ENCODE measurements around the gene GPATCH2.
"Not testable (repeated sequence)": the region's sequence is repeated elsewhere in the genome, so short reads cannot be mapped to it uniquely, and the experiment has no call there.

GPATCH2 gene

DNA sequence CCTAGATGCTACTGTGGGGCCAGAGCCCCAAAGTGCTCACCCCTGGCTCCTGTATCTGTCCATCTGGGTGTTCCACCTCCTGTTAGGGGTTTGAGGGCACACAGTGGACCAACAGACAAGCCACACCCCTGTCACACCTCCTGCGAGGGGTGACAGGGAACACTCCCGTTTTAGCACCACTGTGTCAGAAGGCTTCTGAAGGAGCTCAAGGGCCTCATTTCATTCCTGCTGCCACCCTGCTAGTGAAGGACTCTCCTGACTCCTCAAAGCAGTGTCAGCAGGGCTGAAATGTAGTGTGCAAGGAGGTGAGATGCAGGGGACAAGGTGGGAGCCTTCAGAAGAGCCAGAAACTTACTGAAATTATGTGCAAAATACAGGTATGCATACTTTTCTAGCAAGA, 174.6 kb downstream of the GPATCH2 start:
- in situ Hi-C loops (cut with MboI; ENCODE audit: low sequenced_read_pairs) = no loop called here

DNA sequence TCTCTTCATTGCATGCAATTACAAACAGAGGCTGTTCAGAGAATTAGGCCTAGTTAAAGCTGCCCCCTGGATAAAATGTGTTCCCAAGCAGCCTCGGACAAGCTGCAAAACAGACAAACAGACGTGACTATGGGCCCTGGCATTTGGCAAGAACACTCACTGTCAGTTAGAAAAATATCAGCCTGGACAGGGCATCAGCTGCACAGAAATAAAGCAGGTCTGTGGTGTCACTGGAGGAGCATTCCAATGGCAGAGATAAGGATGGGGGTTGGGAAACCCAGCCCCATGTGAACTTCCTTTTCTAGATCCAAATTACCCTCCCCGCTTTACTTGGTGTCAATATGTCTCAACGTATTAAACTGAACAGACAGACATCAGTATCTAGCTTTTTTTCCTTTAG, 177.1 kb downstream of the GPATCH2 start:
- in situ Hi-C loops (cut with MboI; ENCODE audit: low sequenced_read_pairs) = no loop called here

DNA sequence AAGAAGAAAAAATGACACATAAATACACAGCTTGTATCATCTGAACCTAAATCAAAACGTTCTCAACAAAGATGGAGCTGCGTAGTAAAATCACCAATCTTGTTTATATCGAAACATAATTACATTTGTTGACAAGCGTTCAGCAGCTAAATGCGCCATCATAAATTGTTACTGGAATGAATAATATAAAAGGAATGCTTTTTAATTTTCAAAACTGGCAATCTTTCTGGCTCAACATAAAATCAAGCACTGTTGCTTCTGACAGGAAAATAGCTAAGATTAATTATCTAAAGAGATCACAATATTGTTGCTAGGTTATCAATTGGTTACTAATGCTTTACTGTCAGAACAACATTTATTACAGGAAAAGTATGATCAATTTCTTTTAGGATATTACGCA, 181.5 kb downstream of the GPATCH2 start:
- in situ Hi-C loops (cut with MboI; ENCODE audit: low sequenced_read_pairs) = no loop called here

DNA sequence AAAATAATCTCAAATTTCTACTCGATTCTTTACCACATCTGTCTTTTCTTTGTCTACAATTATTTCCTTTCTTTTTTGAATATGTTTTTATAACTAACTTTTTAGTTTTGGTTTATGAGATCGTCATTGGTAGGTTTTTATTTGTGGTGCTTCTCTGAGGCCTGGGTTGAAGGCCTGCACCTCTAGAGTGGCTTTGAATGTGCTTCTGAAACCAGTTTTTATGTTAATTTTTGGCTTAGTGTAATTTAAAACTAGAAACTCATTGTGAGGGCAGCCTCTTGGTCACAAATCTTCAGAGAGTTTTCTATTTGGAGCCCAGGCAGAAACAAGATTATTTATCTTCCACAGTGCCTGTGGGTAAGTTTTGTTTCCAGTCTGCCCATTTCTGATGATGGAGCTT, 187.0 kb downstream of the GPATCH2 start:
- in situ Hi-C loops (cut with MboI; ENCODE audit: low sequenced_read_pairs) = no loop called here

DNA sequence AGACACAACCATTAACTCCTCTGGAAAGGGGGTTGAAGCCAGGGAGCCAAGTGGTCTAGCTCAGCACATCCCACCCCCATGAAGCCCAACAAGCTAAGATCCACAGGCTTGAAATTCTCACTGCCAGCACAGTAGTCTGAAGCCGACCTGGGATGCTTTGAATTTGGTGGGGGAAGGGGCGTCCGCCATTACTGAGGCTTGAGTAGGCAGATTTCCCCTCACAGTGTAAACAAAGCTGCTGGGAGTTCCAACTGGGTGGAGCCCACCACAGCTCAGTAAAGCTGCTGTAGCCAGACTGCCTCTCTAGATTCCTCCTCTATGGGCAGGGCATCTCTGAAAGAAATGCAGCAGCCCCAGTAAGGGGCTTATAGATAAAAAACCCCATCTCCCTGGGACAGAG, 193.5 kb downstream of the GPATCH2 start:
- in situ Hi-C loops (cut with MboI; ENCODE audit: low sequenced_read_pairs) = no loop called here

DNA sequence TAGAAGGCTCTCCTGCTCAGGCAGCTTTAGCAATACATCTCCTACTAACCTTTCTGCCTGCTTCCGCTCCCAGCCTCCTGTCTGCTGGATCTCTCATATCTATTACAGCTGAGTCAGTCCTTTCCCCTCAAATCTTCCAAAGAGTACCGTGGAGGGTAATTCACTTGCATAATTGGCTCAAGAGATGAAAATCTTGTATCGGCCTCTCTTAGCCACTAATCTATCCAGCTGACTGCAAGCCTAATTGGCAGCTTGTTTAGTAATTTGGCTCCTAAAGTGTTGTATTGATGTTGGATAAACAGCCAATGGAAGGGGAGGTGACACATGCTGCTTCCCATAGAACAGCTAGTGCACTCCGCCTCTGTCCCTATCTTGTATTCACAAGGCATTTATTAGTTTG, 195.7 kb downstream of the GPATCH2 start:
- in situ Hi-C loops (cut with MboI; ENCODE audit: low sequenced_read_pairs) = no loop called here

DNA sequence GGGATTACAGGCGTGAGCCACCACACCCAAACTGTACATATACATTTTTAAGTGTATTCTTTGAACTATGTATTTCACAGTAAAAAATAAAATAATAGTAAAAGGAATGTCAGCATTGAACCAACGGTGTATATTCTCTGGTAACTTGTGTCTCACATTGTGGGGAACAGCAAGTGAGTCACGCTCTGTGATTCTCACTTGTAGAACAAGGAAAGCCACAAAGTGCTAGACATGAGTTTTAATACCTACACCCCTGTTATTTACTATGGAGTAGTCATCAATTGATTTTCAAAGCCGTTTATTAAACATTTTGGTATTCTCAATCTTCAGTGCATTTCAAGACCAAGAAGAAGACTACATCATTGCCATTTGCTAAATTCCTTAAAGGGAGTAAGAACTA, 197.2 kb downstream of the GPATCH2 start:
- in situ Hi-C loops (cut with MboI; ENCODE audit: low sequenced_read_pairs) = no loop called here

DNA sequence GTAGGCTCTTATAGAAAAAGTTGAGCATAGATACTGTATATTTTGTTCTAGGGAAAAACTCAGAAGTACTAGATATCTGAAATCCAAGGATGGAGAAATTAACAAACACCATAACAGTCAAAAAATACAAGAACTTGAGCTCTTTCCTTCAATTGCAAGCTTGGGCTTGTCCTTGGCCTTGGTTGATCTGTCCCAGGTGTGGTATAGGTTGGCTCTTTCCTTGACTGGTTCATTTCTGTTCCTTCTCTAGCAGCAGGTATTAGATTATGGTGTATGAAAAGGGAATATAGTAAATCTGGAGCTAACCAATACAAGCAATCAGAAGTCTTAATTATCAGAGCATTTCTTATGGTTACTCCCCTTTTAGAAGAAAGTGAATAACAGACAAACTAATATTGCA, 198.6 kb downstream of the GPATCH2 start:
- in situ Hi-C loops (cut with MboI; ENCODE audit: low sequenced_read_pairs) = no loop called here

DNA sequence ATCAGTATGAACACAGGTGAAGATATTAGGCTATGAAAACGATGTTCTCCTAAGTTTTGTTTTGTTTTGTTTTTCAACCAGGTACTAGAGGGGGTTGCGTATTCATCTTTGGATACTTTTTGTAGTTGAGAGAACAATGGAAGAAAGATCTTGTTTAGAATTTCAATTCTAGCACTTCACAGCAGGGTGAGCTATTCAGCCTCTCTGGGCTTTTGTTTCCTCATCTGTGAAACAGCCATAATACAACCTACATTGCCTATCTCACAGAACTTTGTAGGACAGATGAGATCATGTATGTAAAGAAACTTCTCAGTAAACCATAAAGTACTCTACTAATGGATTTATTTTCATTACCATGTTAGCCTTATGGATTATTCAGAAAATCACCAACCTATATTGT, 199.5 kb downstream of the GPATCH2 start:
- in situ Hi-C loops (cut with MboI; ENCODE audit: low sequenced_read_pairs) = no loop called here

DNA sequence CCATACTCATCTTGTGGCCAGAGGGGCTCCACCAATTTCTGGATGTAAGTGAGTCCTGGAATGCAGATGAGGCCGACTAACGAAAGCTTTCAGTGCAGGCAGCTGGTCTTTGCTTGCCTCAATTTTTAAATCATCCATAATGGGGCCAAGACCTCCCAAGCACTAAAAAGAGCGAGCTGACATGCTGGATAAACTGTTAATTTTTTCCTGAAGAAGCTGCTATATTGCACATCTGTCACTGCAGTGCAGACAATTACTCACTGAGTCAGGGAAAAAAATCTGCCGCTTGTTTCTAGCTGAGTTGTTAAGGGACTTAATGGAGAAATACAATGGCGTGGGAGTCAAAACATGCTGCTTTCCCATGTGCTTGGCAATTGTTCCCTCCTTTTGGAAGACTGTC, 205.5 kb downstream of the GPATCH2 start:
- in situ Hi-C loops (cut with MboI; ENCODE audit: low sequenced_read_pairs) = no loop called here

DNA sequence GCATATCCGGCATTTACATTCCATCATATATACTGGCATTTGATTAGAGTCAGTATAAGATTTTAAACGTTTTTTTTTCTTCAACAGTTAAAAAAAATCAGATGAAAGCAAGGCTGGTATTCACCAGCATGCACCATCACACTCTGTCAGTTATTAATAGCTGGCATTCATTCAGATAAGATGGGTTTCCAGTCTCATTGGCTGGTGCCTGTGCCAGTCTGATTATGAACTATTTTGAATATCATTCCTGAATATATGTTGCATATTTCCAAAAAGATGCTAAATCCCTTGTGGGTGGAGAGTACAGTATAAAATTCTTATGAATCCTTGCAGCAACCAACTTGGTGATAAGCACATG, 211.7 kb downstream of the GPATCH2 start:
- in situ Hi-C loops (cut with MboI; ENCODE audit: low sequenced_read_pairs) = no loop called here

DNA sequence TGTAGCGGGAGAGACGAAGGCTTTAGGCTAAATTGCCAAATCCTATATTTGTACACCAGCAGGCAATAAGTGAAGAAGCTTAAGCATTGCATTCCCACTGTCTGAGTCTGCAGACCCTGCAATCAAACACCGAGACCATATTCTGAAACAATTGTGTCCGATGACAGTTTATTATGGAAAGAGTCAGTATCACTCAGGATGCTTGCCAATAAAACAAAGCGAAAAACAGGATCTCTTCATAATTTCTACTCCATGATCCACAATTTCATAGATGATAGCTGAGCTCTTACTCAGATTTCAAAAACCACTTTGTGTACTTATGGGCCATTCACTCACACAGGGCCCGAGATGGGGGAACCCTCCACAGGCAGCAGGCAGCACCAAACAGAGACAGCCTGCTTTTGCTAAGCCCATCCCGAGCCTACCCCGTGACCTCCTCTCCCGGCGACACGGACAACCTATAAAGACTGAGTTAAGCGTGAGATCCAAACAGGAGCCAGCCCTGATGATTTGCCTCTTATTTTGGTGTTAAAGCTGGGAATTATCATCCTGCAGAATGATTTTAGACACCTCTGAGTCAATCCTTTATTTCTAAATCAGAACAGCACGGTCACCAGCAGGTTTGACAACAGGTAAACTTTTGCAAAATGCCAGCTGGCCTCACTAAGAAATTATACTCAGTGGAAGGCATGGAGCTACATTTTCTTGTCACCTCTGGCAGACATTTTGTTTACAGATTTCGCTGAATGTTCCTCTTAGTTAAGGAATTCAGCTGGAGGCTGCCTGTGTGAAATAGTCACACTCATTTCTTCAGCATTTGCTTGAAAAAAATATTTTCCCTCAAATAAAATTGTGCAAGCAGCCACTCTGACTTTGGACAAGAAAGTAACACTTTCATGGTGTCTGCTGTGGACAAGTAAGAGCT, 212.4 kb downstream of the GPATCH2 start:
- in situ Hi-C loops (cut with MboI; ENCODE audit: low sequenced_read_pairs) = no loop called here

DNA sequence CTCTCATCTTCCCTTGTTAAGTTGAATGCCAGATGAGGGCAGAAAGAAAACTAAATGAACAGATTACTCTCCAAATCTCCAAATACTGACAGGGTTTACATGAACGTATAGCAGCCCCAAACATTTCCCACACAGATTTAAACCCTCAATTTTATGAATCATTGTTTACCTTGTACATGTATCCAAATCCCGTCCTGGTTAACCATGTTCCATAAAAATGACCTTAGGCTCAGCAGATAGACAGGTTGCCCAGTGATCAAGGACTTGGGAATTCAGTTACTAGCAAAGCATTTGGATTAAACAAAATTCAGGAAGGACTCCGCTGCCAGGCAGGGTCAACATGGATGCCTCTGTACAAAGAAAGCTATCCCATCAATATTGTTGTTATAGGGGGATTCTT, 213.5 kb downstream of the GPATCH2 start:
- in situ Hi-C loops (cut with MboI; ENCODE audit: low sequenced_read_pairs) = no loop called here

DNA sequence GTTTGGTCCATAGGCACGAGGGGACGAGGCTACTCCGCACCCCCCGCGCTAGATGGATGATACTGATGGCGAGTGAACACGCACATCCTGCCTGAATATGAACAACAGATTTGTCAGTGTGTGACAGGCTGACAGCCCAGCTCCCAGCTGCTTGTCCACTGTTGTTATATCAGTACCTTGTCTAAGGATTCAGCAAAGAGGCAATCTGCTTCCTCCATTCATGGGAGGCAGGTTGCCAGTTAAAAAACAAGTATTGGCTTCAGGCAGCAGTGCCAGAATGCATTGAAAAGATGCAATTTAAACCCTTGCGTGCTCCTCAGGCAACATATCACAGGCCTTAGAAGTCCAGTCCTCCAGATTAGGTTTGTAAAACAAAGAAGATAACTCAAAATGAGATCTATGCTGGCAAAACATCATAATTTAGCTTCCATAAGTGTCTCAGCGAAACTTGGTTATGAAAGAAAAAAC, 223.3 kb downstream of the GPATCH2 start:
- in situ Hi-C loops (cut with MboI; ENCODE audit: low sequenced_read_pairs) = no loop called here

DNA sequence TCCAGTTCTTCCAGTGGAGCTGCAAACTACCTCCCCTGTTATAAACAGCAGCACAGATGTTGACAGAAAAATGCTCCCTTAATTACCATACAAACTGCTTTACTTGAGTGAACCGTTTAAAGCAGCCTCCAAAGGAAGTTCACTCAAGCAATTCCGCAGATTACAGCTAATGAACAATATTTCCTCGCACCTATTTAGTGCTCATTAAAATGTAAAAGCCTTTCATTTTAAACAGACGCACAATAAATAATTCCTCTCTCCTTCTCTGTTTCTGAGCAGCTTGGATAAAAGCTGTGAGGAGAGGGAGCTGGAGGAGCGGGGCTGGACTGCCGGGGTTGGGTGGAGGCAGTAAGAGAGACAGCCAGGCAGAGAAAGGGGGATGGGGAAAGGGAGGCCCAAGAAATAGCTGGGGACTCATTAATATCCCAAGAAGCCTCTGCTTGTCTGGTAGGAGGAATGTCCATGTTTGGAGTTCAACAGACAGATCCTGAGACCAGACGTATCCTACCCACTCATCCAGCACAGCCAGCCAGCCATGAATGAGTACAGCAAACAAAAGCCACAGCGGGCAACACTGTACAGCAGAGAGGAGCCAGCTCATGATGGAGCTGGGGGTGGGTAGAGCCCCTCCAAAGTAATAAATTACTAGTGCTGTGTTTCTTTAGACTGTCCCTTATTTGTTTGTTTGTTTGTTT, 227.7 kb downstream of the GPATCH2 start:
- in situ Hi-C loops (cut with MboI; ENCODE audit: low sequenced_read_pairs) = no loop called here

DNA sequence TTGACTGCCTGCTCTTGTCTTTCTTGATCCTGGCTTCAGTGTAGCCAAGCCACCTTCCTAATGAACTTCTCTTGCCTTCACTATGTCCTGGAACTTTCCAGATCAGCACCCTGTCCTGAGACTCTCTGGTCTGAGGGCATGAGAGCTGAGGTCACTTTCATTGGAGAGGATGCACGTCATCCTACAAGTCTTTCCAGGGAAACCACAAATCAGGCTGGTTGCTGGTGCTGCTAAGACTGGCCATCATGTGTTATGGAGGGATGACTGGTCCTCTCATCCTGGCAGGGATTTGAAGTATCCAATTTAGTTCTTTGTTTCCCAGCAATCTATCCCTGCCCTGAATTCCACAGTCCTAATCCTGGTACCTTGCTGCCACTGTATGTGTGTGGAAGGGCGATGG, 228.6 kb downstream of the GPATCH2 start:
- in situ Hi-C loops (cut with MboI; ENCODE audit: low sequenced_read_pairs) = no loop called here

DNA sequence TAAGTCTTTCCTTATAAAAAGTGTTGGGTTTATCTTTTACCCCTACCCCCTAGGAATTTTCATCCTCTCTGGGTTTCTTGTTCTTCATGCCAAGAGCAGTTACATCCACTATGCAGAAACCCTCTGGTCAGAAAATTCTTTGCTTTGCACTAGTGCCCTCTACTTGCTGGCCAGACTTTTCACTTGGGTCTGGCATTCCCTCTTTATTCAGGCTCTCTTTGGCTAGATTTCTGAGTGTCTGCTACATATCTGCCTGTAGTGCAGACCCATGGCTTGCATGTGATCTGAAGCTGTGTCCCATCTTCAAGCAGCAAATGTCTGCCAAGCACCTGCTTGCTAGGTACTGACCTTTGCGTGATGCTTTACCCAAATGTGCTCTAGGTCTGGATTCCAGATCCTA, 237.0 kb downstream of the GPATCH2 start:
- in situ Hi-C loops (cut with MboI; ENCODE audit: low sequenced_read_pairs) = no loop called here

DNA sequence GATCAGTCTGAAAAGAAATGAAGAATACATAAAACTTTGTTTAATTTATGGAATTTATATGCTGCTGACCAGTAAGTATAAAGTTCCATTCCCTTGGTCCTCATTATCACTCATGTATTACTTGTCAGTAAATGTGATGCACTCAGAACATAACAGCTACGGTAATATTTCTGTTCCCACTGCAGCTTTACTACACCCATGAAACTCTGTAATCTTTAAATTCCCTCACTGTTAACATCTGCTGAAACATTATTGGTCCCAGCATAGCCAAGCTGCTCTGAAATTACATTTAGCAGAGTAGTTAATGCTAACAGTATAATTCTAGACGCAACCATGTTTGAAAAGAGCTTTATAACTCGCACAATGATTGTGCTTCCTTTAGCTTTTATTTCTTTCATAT, 238.4 kb downstream of the GPATCH2 start:
- in situ Hi-C loops (cut with MboI; ENCODE audit: low sequenced_read_pairs) = no loop called here

DNA sequence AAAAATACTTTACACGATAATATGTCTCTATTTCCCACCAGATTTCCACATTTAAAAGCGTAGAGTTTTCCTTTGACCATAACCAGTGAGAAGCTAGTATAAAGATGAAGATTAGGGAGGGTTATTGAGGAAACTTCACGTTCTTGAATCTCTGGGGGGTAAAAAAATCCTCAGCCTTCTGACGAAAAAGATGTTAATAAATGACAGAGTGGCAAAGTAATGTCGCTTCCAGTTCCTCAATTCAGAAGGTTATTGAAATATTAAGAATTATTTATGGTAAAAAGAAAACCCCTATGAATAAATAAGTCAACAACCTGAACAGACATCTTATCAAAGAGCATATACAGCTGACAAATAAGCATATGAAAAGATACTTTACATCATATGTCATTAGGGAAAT, 241.0 kb downstream of the GPATCH2 start:
- in situ Hi-C loops (cut with MboI; ENCODE audit: low sequenced_read_pairs) = no loop called here

DNA sequence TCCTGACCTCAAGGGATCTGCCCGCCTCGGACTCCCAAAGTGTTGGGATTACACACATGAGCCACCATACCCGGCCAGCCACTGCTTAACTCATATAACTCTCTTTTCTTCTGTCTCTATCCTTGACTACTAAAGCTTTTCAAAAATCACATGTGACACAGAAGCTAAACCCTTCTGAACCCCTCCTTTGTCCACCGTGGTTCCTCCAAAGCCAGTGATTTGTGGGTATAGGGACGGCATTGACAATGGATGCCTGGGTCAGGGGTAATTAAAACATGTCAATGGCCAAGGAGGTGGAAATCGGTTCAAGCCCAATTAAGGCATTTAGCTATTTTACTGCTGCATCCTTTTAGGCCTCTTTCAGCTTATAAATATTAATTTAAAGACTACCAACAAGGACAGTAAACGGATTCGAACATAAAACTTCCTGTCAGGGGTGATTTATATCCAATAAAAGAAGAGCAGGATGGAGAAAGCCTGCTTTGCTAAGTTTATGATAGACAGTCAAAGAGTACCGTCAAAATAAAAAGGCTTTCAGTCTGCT, 242.3 kb downstream of the GPATCH2 start:
- in situ Hi-C loops (cut with MboI; ENCODE audit: low sequenced_read_pairs) = no loop called here

DNA sequence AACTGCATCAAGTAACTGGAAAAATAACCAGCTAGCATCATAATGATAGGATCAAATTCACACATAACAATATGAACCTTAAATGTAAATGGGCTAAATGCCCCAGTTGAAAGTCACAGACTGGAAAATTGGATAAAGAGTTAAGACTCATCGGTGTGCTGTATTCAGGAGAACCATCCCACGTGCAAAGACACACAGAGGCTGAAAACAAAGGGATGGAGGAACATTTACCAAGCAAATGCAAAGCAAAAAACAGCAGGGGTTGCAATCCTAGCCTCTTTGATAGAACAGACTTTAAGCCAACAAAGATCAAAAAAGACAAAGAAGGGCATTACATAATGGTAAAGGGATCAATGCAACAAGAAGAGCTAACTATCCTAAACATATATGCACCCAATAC, 249.1 kb downstream of the GPATCH2 start:
- in situ Hi-C loops (cut with MboI; ENCODE audit: low sequenced_read_pairs) = not testable (repeated sequence)

DNA sequence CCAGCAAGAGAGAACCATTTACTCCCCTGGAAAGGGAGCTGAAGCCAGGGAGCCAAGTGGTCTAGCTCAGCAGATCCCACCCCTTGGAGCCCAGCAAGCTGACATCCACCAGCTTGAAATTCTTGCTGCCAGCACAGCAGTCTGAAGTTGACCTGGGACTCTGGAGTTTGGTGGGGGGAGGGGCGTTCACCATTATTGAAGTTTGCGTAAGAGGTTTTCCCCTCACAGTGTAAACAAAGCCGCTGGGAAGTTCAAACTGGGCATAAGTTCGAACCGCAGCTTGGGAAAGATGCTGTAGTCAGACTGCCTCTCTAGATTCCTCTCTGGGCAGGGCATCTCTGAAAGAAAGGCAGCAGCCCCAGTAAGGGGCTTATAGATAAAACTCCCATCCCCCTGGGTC, 251.1 kb downstream of the GPATCH2 start:
- in situ Hi-C loops (cut with MboI; ENCODE audit: low sequenced_read_pairs) = not testable (repeated sequence)

All from hTERT RPE-1 (cell line).